Measurements from ENCODE around the gene TSHZ1.

The TSHZ1 gene

GRCh38 chr18:75253043-75253442 lies 42.4 kb downstream of the TSHZ1 start:
- Histone ChIP-seq H3K9me2 (ENCODE audit: low read depth, low read length) (no peaks in the 10 kb centered on the region), H3K79me2 (ENCODE audit: insufficient read depth, low read length) (no peaks in the 10 kb centered on the region), H3K4me3 (ENCODE audit: low read depth, low read length, poor library complexity, severe bottlenecking) (no peak overlapping the region), H3K36me3 (ENCODE audit: insufficient read depth, low read length) (no peaks in the 10 kb centered on the region), H3F3A (ENCODE audit: insufficient read depth, low read length) (no peaks in the 10 kb centered on the region), H4K20me1 (ENCODE audit: insufficient read depth, low read length) (no peaks in the 10 kb centered on the region), H3K27ac (ENCODE audit: low read depth, low read length, poor library complexity, severe bottlenecking) (no peak overlapping the region), H3K9me3 (ENCODE audit: low read length) (no peaks in the 10 kb centered on the region), H3K4me2 (ENCODE audit: low read length) (no peak overlapping the region), H3K27me3 (ENCODE audit: insufficient read depth, low read length) (no peaks in the 10 kb centered on the region), H3K4me1 (ENCODE audit: insufficient read depth, low read length, severe bottlenecking) (no peaks in the 10 kb centered on the region), H2AFZ (ENCODE audit: low read length) (no peak overlapping the region), H3K9ac (ENCODE audit: low read length) (no peak overlapping the region)
- no peak for TF ChIP-seq EZH2 (IDR thresholded peaks at IDR 0.05; ENCODE audit: borderline replicate concordance, low read length)
- TF ChIP-seq, protein P1, sequence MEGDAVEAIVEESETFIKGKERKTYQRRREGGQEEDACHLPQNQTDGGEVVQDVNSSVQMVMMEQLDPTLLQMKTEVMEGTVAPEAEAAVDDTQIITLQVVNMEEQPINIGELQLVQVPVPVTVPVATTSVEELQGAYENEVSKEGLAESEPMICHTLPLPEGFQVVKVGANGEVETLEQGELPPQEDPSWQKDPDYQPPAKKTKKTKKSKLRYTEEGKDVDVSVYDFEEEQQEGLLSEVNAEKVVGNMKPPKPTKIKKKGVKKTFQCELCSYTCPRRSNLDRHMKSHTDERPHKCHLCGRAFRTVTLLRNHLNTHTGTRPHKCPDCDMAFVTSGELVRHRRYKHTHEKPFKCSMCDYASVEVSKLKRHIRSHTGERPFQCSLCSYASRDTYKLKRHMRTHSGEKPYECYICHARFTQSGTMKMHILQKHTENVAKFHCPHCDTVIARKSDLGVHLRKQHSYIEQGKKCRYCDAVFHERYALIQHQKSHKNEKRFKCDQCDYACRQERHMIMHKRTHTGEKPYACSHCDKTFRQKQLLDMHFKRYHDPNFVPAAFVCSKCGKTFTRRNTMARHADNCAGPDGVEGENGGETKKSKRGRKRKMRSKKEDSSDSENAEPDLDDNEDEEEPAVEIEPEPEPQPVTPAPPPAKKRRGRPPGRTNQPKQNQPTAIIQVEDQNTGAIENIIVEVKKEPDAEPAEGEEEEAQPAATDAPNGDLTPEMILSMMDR (IDR thresholded peaks at IDR 0.05; ENCODE audit: low read length), result no peak

GRCh38 chr18:75253784-75254183 lies 43.2 kb downstream of the TSHZ1 start:
- no peaks in the 10 kb centered on the region for H3F3A ChIP-seq (ENCODE audit: insufficient read depth, low read length)
- H3K4me3 ChIP-seq (ENCODE audit: low read depth, low read length, poor library complexity, severe bottlenecking), result no peak overlapping the region
- no peaks in the 10 kb centered on the region for H3K9me2 ChIP-seq (ENCODE audit: low read depth, low read length)
- no peak overlapping the region for H3K9ac ChIP-seq (ENCODE audit: low read length)
- H3K79me2 ChIP-seq (ENCODE audit: insufficient read depth, low read length), result no peaks in the 10 kb centered on the region
- TF ChIP-seq, protein P1 (IDR thresholded peaks at IDR 0.05; ENCODE audit: low read length), result no peak
- no peak for TF ChIP-seq EZH2 (IDR thresholded peaks at IDR 0.05; ENCODE audit: borderline replicate concordance, low read length)
- H2AFZ ChIP-seq (ENCODE audit: low read length), result no peak overlapping the region
- H3K27ac ChIP-seq (ENCODE audit: low read depth, low read length, poor library complexity, severe bottlenecking), result no peak overlapping the region
- no peak overlapping the region for H3K4me2 ChIP-seq (ENCODE audit: low read length)
- no peaks in the 10 kb centered on the region for H3K36me3 ChIP-seq (ENCODE audit: insufficient read depth, low read length)
- H3K27me3 ChIP-seq (ENCODE audit: insufficient read depth, low read length), result no peaks in the 10 kb centered on the region
- H3K9me3 ChIP-seq (ENCODE audit: low read length), result no peaks in the 10 kb centered on the region
- H3K4me1 ChIP-seq (ENCODE audit: insufficient read depth, low read length, severe bottlenecking), result no peaks in the 10 kb centered on the region
- no peaks in the 10 kb centered on the region for H4K20me1 ChIP-seq (ENCODE audit: insufficient read depth, low read length)

GRCh38 chr18:75255094-75255493 lies 44.5 kb downstream of the TSHZ1 start:
- no peak overlapping the region for H2AFZ ChIP-seq (ENCODE audit: low read length)
- no peak overlapping the region for H3K4me3 ChIP-seq (ENCODE audit: low read depth, low read length, poor library complexity, severe bottlenecking)
- no peaks in the 10 kb centered on the region for H4K20me1 ChIP-seq (ENCODE audit: insufficient read depth, low read length)
- no peak overlapping the region for H3K4me2 ChIP-seq (ENCODE audit: low read length)
- no peaks in the 10 kb centered on the region for H3K79me2 ChIP-seq (ENCODE audit: insufficient read depth, low read length)
- H3K27ac ChIP-seq (ENCODE audit: low read depth, low read length, poor library complexity, severe bottlenecking), result no peak overlapping the region
- no peaks in the 10 kb centered on the region for H3K27me3 ChIP-seq (ENCODE audit: insufficient read depth, low read length)
- no peaks in the 10 kb centered on the region for H3F3A ChIP-seq (ENCODE audit: insufficient read depth, low read length)
- TF ChIP-seq, protein P1 (IDR thresholded peaks at IDR 0.05; ENCODE audit: low read length), result no peak
- no peak for TF ChIP-seq EZH2 (IDR thresholded peaks at IDR 0.05; ENCODE audit: borderline replicate concordance, low read length)
- no peak overlapping the region for H3K9ac ChIP-seq (ENCODE audit: low read length)
- no peaks in the 10 kb centered on the region for H3K9me3 ChIP-seq (ENCODE audit: low read length)
- H3K36me3 ChIP-seq (ENCODE audit: insufficient read depth, low read length), result no peaks in the 10 kb centered on the region
- H3K9me2 ChIP-seq (ENCODE audit: low read depth, low read length), result no peaks in the 10 kb centered on the region
- H3K4me1 ChIP-seq (ENCODE audit: insufficient read depth, low read length, severe bottlenecking), result no peaks in the 10 kb centered on the region
